ENCODE measurements around the gene PIGN. TPM values are rescaled to one million over a fixed set of nuclear protein-coding genes. Genes with fewer than 3 reads are reported as not detected.

Gene PIGN
- total and polyA plus RNA-seq, 2 donors = 8.2 to 13.5 TPM

DNA sequence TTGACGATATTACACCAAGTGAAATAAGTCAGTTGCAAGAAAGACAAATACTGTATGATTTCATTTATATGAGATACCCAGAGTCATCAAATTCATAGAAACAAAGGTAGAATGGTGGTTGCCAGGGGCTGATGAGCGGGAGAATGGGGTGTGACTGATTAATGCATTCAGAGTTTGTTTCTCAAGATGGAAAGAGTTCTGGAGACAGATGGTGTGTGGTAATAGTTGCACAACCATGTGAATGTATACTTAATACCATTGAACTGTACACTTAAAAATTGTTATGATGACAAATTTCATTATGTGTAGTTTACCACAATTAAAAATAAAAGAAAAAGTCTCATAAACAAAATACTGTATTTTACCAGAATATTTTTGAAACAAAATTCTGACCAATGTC, 117.3 kb downstream of the PIGN start:
- 98% methylated on average over 2 of the region's 2 CpGs for WGBS
- Histone ChIP-seq H3K9me3 (ENCODE audit: control insufficient read depth in 2 of 2, insufficient read depth in 1 of 2, low read length in 1 of 2) (no peaks in the 10 kb centered on the region), H3K27me3 (ENCODE audit: control insufficient read depth in 2 of 2, insufficient read depth in 1 of 2, low read length in 1 of 2) (no peaks in the 10 kb centered on the region), H3K27ac (ENCODE audit: low read depth in 1 of 2, low read length in 1 of 2) (no peak overlapping the region), H3K4me1 (ENCODE audit: control insufficient read depth in 2 of 2, insufficient read depth in 2 of 2, low read length in 2 of 2) (no peaks in the 10 kb centered on the region), H3K4me3 (ENCODE audit: low read length in 2 of 2) (no peak overlapping the region), H3K36me3 (ENCODE audit: control insufficient read depth in 2 of 2, insufficient read depth in 2 of 2, low read length in 1 of 2) (no peaks in the 10 kb centered on the region)
- no peak for DNase-seq (ENCODE audit: low read depth in 6 of 9, low spot score in 9 of 9)

DNA sequence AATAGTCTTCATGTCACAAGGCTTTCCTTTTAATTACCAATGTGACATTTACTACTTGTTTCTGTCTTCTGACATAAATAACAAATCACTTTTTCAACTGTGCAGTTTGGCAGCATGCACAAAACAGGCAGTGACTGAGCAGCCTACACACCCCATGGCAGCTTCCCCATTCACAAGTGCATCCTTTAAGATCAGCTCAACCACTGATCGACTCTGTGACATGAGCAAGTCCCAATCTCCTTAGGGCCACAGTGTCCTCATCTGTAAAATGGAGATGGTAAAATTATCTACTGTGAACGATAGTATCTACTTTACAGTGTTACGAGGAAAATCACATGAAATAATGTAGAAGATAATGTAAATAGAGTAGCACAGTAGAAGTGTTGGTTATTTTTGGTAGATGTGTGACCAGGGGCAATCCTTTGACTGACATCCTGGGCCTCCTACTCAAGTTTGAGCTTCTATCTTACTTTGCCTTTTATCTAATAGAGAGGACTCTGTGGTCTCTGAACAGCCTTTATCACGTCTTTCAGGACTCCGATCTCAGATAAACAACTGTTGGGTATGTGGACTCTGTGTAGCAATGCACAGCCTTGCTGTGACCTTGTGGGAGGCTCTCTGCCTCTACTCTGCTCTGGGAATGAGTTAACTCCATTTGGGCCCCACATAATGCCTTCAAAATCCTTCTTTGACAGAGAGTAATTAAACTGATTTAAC, 120.6 kb downstream of the PIGN start:
- no peak for DNase-seq (ENCODE audit: low read depth in 6 of 9, low spot score in 9 of 9)
- WGBS = 98% methylated on average over 5 of the region's 5 CpGs
- H3K27me3 ChIP-seq (ENCODE audit: control insufficient read depth in 2 of 2, insufficient read depth in 1 of 2, low read length in 1 of 2) = no peaks in the 10 kb centered on the region
- no peak overlapping the region for H3K4me3 ChIP-seq (ENCODE audit: low read length in 2 of 2)
- no peak overlapping the region for H3K27ac ChIP-seq (ENCODE audit: low read depth in 1 of 2, low read length in 1 of 2)
- H3K36me3 ChIP-seq (ENCODE audit: control insufficient read depth in 2 of 2, insufficient read depth in 2 of 2, low read length in 1 of 2) = no peaks in the 10 kb centered on the region
- H3K4me1 ChIP-seq (ENCODE audit: control insufficient read depth in 2 of 2, insufficient read depth in 2 of 2, low read length in 2 of 2) = no peaks in the 10 kb centered on the region
- no peaks in the 10 kb centered on the region for H3K9me3 ChIP-seq (ENCODE audit: control insufficient read depth in 2 of 2, insufficient read depth in 1 of 2, low read length in 1 of 2)

DNA sequence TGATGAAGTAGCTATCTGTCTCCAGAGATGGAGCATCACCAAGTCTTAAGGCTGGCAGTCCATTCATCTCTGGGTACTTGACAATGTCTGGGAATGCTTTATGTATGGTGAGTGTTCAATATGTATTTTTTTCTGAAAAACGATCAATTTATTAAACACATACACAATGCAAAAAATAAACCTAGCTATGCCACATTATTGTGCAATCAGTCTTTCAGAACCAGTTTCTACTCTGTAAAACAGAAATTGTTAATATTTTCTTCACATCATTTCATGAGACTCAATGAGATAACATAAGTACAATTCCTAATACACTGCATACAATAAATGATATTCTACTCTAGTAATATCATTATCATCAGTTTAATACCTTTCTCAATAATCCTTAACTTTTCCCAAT, 122.5 kb downstream of the PIGN start:
- no peak for DNase-seq (ENCODE audit: low read depth in 6 of 9, low spot score in 9 of 9)
- H3K9me3 ChIP-seq (ENCODE audit: control insufficient read depth in 2 of 2, insufficient read depth in 1 of 2, low read length in 1 of 2) = no peaks in the 10 kb centered on the region
- H3K27ac ChIP-seq (ENCODE audit: low read depth in 1 of 2, low read length in 1 of 2) = no peak overlapping the region
- H3K36me3 ChIP-seq (ENCODE audit: control insufficient read depth in 2 of 2, insufficient read depth in 2 of 2, low read length in 1 of 2) = no peaks in the 10 kb centered on the region
- no peaks in the 10 kb centered on the region for H3K4me1 ChIP-seq (ENCODE audit: control insufficient read depth in 2 of 2, insufficient read depth in 2 of 2, low read length in 2 of 2)
- no peak overlapping the region for H3K4me3 ChIP-seq (ENCODE audit: low read length in 2 of 2)
- no peaks in the 10 kb centered on the region for H3K27me3 ChIP-seq (ENCODE audit: control insufficient read depth in 2 of 2, insufficient read depth in 1 of 2, low read length in 1 of 2)
- 0% methylated on average over 1 of the region's 1 CpG for WGBS

DNA sequence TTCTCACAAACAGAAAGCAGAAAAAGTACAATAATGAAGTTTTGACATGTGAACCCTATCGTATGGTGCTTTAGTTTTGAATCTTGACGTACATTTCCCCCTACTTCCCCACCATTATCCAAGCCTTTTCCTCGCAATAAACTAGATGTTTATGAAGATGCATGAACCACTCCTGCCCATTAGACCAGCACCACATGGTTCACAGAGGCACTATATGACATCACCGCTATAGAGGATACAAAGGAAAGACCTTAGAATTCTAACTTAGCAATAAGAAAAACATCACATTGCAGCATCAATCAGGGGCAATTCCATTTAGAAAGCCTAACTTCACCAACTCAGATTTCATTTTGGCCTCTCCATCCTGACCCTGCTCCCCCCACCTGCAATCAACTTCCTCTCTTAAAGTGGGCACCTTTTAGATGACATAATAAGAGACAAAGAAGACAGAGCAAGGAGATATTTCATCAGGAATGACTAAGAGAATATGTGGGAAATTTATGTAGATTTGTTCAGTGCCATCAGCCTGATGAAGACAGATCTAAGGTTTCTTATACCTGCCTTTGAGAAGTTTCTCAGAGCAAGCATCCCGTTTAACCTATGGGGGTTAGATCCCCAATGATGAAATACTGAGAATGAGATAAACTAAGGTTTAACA, 124.9 kb downstream of the PIGN start:
- Histone ChIP-seq H3K9me3 (ENCODE audit: control insufficient read depth in 2 of 2, insufficient read depth in 1 of 2, low read length in 1 of 2) (no peaks in the 10 kb centered on the region), H3K4me3 (ENCODE audit: low read length in 2 of 2) (no peak overlapping the region), H3K36me3 (ENCODE audit: control insufficient read depth in 2 of 2, insufficient read depth in 2 of 2, low read length in 1 of 2) (no peaks in the 10 kb centered on the region), H3K27me3 (ENCODE audit: control insufficient read depth in 2 of 2, insufficient read depth in 1 of 2, low read length in 1 of 2) (no peaks in the 10 kb centered on the region), H3K4me1 (ENCODE audit: control insufficient read depth in 2 of 2, insufficient read depth in 2 of 2, low read length in 2 of 2) (no peaks in the 10 kb centered on the region), H3K27ac (ENCODE audit: low read depth in 1 of 2, low read length in 1 of 2) (no peak overlapping the region)
- 96% methylated on average over 5 of the region's 5 CpGs for WGBS
- DNase-seq (ENCODE audit: low read depth in 6 of 9, low spot score in 9 of 9) = no peak

DNA sequence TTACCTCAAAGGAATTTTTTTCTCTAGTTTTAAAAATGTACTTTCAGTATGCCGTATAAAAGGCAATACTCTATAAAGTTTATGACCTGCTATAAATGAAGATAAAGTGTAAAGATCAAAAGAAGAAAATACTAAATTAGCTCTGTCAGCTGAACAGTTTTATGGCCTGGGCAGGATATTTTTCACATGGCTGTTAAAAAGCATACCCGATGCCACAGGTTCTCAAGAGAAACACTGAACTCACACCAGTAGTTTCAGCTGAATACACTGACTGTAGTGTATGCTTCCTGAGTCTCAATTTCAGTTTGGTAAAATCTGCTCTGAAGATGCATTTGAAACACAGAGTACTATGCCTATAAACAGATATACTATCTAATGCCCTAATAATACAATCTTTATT, 126.0 kb downstream of the PIGN start:
- H3K4me1 ChIP-seq (ENCODE audit: control insufficient read depth in 2 of 2, insufficient read depth in 2 of 2, low read length in 2 of 2) = no peaks in the 10 kb centered on the region
- H3K4me3 ChIP-seq (ENCODE audit: low read length in 2 of 2) = no peak overlapping the region
- no peaks in the 10 kb centered on the region for H3K36me3 ChIP-seq (ENCODE audit: control insufficient read depth in 2 of 2, insufficient read depth in 2 of 2, low read length in 1 of 2)
- no peaks in the 10 kb centered on the region for H3K27me3 ChIP-seq (ENCODE audit: control insufficient read depth in 2 of 2, insufficient read depth in 1 of 2, low read length in 1 of 2)
- 98% methylated on average over 2 of the region's 2 CpGs for WGBS
- H3K9me3 ChIP-seq (ENCODE audit: control insufficient read depth in 2 of 2, insufficient read depth in 1 of 2, low read length in 1 of 2) = no peaks in the 10 kb centered on the region
- no peak overlapping the region for H3K27ac ChIP-seq (ENCODE audit: low read depth in 1 of 2, low read length in 1 of 2)
- no peak for DNase-seq (ENCODE audit: low read depth in 6 of 9, low spot score in 9 of 9)

DNA sequence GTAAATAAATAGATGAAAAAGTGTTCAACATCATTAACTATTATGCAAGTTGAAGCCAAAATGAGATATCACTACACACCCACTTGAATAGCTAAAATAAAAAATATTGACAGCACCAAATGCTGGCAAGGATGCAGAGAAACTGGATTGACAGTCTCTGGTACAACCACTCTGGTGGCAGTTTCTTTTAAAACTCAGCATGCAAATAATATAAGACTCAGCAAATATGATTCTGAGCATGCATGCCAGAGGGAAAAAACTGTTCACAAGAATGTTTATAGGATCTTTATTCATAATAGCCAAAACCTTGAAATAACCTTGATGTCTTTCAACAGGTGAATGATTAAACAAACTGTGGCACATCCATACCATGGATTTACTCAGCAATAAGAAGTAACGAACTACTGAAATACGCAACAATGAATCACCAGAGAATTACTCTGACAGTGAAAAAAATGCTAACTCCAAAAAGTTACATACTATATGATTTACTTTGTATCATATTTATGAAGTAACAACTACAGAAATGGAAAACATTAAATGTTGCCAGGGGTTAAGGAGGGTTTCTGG, 131.8 kb downstream of the PIGN start:
- Histone ChIP-seq H3K27ac (ENCODE audit: low read depth in 1 of 2, low read length in 1 of 2) (no peak overlapping the region), H3K4me3 (ENCODE audit: low read length in 2 of 2) (no peak overlapping the region), H3K36me3 (ENCODE audit: control insufficient read depth in 2 of 2, insufficient read depth in 2 of 2, low read length in 1 of 2) (no peaks in the 10 kb centered on the region), H3K4me1 (ENCODE audit: control insufficient read depth in 2 of 2, insufficient read depth in 2 of 2, low read length in 2 of 2) (no peaks in the 10 kb centered on the region), H3K27me3 (ENCODE audit: control insufficient read depth in 2 of 2, insufficient read depth in 1 of 2, low read length in 1 of 2) (no peaks in the 10 kb centered on the region), H3K9me3 (ENCODE audit: control insufficient read depth in 2 of 2, insufficient read depth in 1 of 2, low read length in 1 of 2) (no peaks in the 10 kb centered on the region)
- WGBS = over 99% methylated on average over 2 of the region's 2 CpGs
- no peak for DNase-seq (ENCODE audit: low read depth in 6 of 9, low spot score in 9 of 9)

DNA sequence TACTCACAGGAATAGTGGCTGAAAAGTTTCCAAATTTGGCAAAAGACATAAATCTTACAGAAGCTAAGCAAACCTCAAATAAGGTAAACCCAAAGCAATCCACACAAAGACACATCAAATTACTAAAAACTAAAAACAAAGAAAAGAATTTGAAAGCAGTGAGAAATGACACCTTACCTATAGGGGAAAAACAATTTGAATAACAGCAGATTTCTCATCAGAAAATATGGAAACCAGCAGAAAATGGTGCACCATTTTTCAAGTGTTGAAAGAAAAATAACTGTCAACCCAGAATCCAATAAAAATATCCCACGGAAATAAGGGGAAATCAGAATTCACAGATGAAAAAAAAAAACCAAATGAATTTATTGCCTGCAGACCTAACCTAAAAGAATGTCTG, 138.6 kb downstream of the PIGN start:
- Histone ChIP-seq H3K36me3 (ENCODE audit: control insufficient read depth in 2 of 2, insufficient read depth in 2 of 2, low read length in 1 of 2) (no peaks in the 10 kb centered on the region), H3K9me3 (ENCODE audit: control insufficient read depth in 2 of 2, insufficient read depth in 1 of 2, low read length in 1 of 2) (peaks cover 0 to 4% of the 10 kb centered on the region in 2 donors), H3K27ac (ENCODE audit: low read depth in 1 of 2, low read length in 1 of 2) (no peak overlapping the region), H3K4me3 (ENCODE audit: low read length in 2 of 2) (no peak overlapping the region), H3K4me1 (ENCODE audit: control insufficient read depth in 2 of 2, insufficient read depth in 2 of 2, low read length in 2 of 2) (no peaks in the 10 kb centered on the region), H3K27me3 (ENCODE audit: control insufficient read depth in 2 of 2, insufficient read depth in 1 of 2, low read length in 1 of 2) (no peaks in the 10 kb centered on the region)
- WGBS = 97% methylated on average over 1 of the region's 1 CpG
- no peak for DNase-seq (ENCODE audit: low read depth in 6 of 9, low spot score in 9 of 9)

DNA sequence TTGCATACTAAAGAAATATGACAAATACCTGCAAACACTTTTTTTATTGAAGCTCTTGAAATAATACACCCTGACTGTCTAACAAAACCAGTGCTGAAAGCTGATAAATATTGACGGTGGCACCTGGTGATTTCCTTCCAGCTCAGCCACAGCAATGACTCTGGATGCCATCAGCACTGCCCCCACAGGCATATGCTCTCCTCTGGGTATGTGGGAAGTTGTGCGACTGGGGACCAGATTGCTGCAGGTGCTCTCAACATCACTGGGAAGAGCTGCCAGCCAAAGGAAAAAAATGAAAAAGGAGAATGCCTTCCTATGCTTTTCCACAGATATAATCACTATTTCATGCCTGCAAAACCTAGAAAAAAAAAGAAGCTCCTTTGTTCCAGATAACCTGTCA, 141.5 kb downstream of the PIGN start:
- H3K36me3 ChIP-seq (ENCODE audit: control insufficient read depth in 2 of 2, insufficient read depth in 2 of 2, low read length in 1 of 2) = no peaks in the 10 kb centered on the region
- WGBS = 98% methylated on average over 2 of the region's 2 CpGs
- H3K4me3 ChIP-seq (ENCODE audit: low read length in 2 of 2) = no peak overlapping the region
- DNase-seq (ENCODE audit: low read depth in 6 of 9, low spot score in 9 of 9) = no peak
- peaks cover 0 to 4% of the 10 kb centered on the region in 2 donors for H3K9me3 ChIP-seq (ENCODE audit: control insufficient read depth in 2 of 2, insufficient read depth in 1 of 2, low read length in 1 of 2)
- H3K4me1 ChIP-seq (ENCODE audit: control insufficient read depth in 2 of 2, insufficient read depth in 2 of 2, low read length in 2 of 2) = no peaks in the 10 kb centered on the region
- no peaks in the 10 kb centered on the region for H3K27me3 ChIP-seq (ENCODE audit: control insufficient read depth in 2 of 2, insufficient read depth in 1 of 2, low read length in 1 of 2)
- H3K27ac ChIP-seq (ENCODE audit: low read depth in 1 of 2, low read length in 1 of 2) = no peak overlapping the region

DNA sequence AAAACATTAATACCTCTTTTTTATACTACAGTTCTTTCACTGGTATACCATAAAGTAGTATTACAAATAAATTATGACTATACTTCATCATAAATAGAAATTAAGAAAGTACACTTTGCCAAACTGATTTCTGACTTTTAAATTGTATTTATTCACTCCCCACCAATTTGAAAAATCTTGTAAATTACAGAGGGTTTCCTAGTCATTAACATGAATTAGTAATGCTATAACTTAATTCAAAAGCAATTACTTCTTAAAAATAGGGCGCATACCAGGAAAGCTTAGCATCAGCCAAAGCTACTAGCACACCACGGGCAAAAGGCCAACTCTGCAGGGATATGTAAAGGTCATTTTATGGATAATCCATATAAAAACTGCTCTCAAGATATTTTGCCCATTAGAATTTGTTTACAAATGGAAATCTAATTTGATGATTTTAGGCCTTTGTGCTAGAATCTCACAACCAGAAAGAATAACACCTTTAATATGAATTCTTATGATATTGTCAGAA, 142.3 kb downstream of the PIGN start:
- Histone ChIP-seq H3K4me1 (ENCODE audit: control insufficient read depth in 2 of 2, insufficient read depth in 2 of 2, low read length in 2 of 2) (no peaks in the 10 kb centered on the region), H3K4me3 (ENCODE audit: low read length in 2 of 2) (no peak overlapping the region), H3K36me3 (ENCODE audit: control insufficient read depth in 2 of 2, insufficient read depth in 2 of 2, low read length in 1 of 2) (no peaks in the 10 kb centered on the region), H3K27ac (ENCODE audit: low read depth in 1 of 2, low read length in 1 of 2) (no peak overlapping the region), H3K27me3 (ENCODE audit: control insufficient read depth in 2 of 2, insufficient read depth in 1 of 2, low read length in 1 of 2) (no peaks in the 10 kb centered on the region), H3K9me3 (ENCODE audit: control insufficient read depth in 2 of 2, insufficient read depth in 1 of 2, low read length in 1 of 2) (peaks cover 0 to 4% of the 10 kb centered on the region in 2 donors)
- 98% methylated on average over 2 of the region's 2 CpGs for WGBS
- DNase-seq (ENCODE audit: low read depth in 6 of 9, low spot score in 9 of 9) = no peak

All from thymus (tissue), 11 donors.